OCI-LY1 (cell line): Measurements from ENCODE around the gene MED15.

Experiments
- EZH2 ChIP-seq: fragments of 200-600 bp; sonication (generic), shearing (Covaris generic); IDR thresholded peaks from 2 replicates; pipeline ENCODE4 v1.8.0; 2017; ENCODE audit warnings: borderline replicate concordance, mixed run types, mild to moderate bottlenecking, antibody characterized with exemption, low read length, moderate library complexity, mixed read lengths
- TF ChIP-seq, protein P1 (sequence below): fragments of 200-600 bp; sonication (generic), shearing (Covaris generic); IDR thresholded peaks from 2 replicates; pipeline ENCODE4 v1.5.1; 2017; ENCODE audit warnings: mild to moderate bottlenecking, antibody characterized with exemption, low read length, moderate library complexity, mixed read lengths

DNA sequence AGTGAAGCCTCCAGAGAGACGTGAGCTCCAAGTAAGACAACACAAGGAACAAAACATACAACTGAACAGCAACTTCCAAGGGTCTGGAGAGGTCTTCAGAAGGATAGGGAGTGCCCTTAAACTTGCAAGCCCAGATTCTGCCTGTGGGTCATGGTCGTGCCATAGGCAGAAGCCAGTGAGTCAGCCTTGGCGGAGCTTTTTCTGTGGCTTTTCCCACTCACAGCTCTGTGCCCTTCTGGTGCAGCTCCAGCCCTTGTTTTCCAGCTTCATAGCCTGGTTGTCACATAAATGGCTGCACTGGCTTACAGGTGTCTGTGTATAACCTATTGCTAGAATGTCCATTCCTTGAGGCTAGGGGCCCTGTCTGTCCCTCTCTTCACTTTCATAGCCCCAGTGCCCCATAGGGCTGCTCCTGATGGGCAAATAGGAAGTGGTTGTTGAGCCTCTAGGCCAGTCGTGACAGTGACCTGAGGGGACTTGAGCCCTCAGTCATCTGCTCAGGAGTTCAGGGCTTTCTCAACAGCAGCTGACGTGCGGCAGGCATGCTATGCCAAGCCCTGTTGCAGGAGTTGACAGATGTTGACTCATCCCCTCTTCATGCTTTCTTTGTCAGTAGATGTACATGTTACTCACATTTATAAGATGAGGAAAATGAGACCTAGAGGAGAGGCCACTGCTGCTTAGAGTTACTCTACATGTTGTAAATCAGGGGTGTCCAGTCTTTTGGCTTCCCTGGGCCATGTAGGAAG, 7.4 kb downstream of the MED15 start:
- TF ChIP-seq, protein P1, sequence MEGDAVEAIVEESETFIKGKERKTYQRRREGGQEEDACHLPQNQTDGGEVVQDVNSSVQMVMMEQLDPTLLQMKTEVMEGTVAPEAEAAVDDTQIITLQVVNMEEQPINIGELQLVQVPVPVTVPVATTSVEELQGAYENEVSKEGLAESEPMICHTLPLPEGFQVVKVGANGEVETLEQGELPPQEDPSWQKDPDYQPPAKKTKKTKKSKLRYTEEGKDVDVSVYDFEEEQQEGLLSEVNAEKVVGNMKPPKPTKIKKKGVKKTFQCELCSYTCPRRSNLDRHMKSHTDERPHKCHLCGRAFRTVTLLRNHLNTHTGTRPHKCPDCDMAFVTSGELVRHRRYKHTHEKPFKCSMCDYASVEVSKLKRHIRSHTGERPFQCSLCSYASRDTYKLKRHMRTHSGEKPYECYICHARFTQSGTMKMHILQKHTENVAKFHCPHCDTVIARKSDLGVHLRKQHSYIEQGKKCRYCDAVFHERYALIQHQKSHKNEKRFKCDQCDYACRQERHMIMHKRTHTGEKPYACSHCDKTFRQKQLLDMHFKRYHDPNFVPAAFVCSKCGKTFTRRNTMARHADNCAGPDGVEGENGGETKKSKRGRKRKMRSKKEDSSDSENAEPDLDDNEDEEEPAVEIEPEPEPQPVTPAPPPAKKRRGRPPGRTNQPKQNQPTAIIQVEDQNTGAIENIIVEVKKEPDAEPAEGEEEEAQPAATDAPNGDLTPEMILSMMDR: no peak
- TF ChIP-seq EZH2: no peak
